Nephron (organoid): Measurements from ENCODE around the gene CARD19.
"Not testable (repeated sequence)": the region's sequence is repeated elsewhere in the genome, so short reads cannot be mapped to it uniquely, and the experiment has no call there.

Source experiments
- H3K27ac Mint-ChIP-seq, 3 experiments: 2 replicates each; pipeline ENCODE4 v1.8.0; 2020; ENCODE audit warnings: mixed read lengths in 3 of 3, mild to moderate bottlenecking in 2 of 3, moderate library complexity in 1 of 3
- H3K27me3 Mint-ChIP-seq: 2 replicates; pipeline ENCODE4 v1.8.0; 2021; ENCODE audit warnings: low read depth, mild to moderate bottlenecking, moderate library complexity, mixed read lengths
- H3K36me3 Mint-ChIP-seq: 2 replicates; pipeline ENCODE4 v1.8.0; 2020; ENCODE audit warnings: low read depth, mixed read lengths
- H3K4me1 Mint-ChIP-seq: 2 replicates; pipeline ENCODE4 v1.8.0; 2020; ENCODE audit warnings: mixed read lengths
- H3K4me3 Mint-ChIP-seq, 3 experiments: 2 replicates each; pipeline ENCODE4 v1.8.0; 2020; ENCODE audit warnings: mild to moderate bottlenecking in 3 of 3, mixed read lengths in 3 of 3, moderate library complexity in 2 of 3
- H3K9me3 Mint-ChIP-seq: 2 replicates; pipeline ENCODE4 v1.8.0; 2020; ENCODE audit warnings: mixed read lengths
- CTCF ChIP-seq, 3 experiments: fragments of 200-600 bp; sonication (generic); IDR thresholded peaks; one replicate each; pipeline ENCODE4 v1.5.0; 2021; ENCODE audit warnings: antibody characterized with exemption in 3 of 3; ENCODE audit not compliant: unreplicated experiment in 3 of 3

CARD19 gene

GRCh38 chr9:93100276-93100636 is 4.2 kb downstream of the CARD19 start:
- peaks cover 28% of the 10 kb centered on the region for H3K9me3 Mint-ChIP-seq
- peaks cover 31% of the 10 kb centered on the region for H3K36me3 Mint-ChIP-seq
- H3K27ac Mint-ChIP-seq: no peak overlapping the region
- peaks cover 16% of the 10 kb centered on the region for H3K4me1 Mint-ChIP-seq
- no peaks in the 10 kb centered on the region for H3K27me3 Mint-ChIP-seq
- H3K4me3 Mint-ChIP-seq: peak overlapping the region in 2 of 3 experiments; percentile 16 to 19
- no peak for TF ChIP-seq CTCF (IDR thresholded peaks at IDR 0.05; ENCODE audit: unreplicated experiment in 3 of 3)

GRCh38 chr9:93101086-93101485 is 5.1 kb downstream of the CARD19 start:
- H3K27ac Mint-ChIP-seq, H3K4me3 Mint-ChIP-seq, H3K27me3 Mint-ChIP-seq: not testable (repeated sequence)
- peaks cover 16% of the 10 kb centered on the region for H3K4me1 Mint-ChIP-seq
- peaks cover 39% of the 10 kb centered on the region for H3K36me3 Mint-ChIP-seq
- H3K9me3 Mint-ChIP-seq: peaks cover 34% of the 10 kb centered on the region

- Mint-ChIP-seq H3K9me3 (peaks cover 32% of the 10 kb centered on the region), H3K36me3 (peaks cover 46% of the 10 kb centered on the region), H3K4me1 (peaks cover 6% of the 10 kb centered on the region), H3K4me3 (no peak overlapping the region), H3K27ac (no peak overlapping the region), H3K27me3 (no peaks in the 10 kb centered on the region)
- no peak for TF ChIP-seq CTCF (IDR thresholded peaks at IDR 0.05; ENCODE audit: unreplicated experiment in 3 of 3)
Observed at GRCh38 chr9:93105620-93106019, 9.6 kb downstream of the CARD19 start.

- H3K4me1 Mint-ChIP-seq: peaks cover 6% of the 10 kb centered on the region
- TF ChIP-seq CTCF (IDR thresholded peaks at IDR 0.05; ENCODE audit: unreplicated experiment in 3 of 3): no peak
- H3K36me3 Mint-ChIP-seq: peaks cover 45% of the 10 kb centered on the region
- peaks cover 28% of the 10 kb centered on the region for H3K9me3 Mint-ChIP-seq
- no peak overlapping the region for H3K27ac Mint-ChIP-seq
- H3K27me3 Mint-ChIP-seq: no peaks in the 10 kb centered on the region
- H3K4me3 Mint-ChIP-seq: no peak overlapping the region
Observed at GRCh38 chr9:93107151-93107824, 11.3 kb downstream of the CARD19 start.

DNA sequence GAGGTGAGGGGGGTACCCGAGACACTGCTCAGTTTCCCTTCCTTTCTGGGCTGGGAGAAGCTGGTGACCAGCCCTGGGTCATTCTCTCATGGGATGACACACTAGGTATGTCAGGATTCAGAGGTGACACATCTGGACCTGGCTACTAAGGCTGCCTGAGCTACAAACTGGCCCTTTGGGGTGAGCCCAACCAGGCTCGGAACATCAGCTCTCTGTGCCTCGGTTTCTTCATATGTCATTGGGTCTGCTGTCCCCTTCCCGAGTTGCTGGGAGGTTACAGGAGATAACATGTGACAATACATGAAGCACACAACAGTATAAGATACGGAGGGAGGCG is 11.8 kb downstream of the CARD19 start:
- Mint-ChIP-seq H3K27ac (no peak overlapping the region), H3K4me3 (no peak overlapping the region), H3K4me1 (peaks cover 6% of the 10 kb centered on the region), H3K36me3 (peaks cover 42% of the 10 kb centered on the region), H3K27me3 (no peaks in the 10 kb centered on the region), H3K9me3 (peaks cover 25% of the 10 kb centered on the region)
- no peak for TF ChIP-seq CTCF (IDR thresholded peaks at IDR 0.05; ENCODE audit: unreplicated experiment in 3 of 3)

DNA sequence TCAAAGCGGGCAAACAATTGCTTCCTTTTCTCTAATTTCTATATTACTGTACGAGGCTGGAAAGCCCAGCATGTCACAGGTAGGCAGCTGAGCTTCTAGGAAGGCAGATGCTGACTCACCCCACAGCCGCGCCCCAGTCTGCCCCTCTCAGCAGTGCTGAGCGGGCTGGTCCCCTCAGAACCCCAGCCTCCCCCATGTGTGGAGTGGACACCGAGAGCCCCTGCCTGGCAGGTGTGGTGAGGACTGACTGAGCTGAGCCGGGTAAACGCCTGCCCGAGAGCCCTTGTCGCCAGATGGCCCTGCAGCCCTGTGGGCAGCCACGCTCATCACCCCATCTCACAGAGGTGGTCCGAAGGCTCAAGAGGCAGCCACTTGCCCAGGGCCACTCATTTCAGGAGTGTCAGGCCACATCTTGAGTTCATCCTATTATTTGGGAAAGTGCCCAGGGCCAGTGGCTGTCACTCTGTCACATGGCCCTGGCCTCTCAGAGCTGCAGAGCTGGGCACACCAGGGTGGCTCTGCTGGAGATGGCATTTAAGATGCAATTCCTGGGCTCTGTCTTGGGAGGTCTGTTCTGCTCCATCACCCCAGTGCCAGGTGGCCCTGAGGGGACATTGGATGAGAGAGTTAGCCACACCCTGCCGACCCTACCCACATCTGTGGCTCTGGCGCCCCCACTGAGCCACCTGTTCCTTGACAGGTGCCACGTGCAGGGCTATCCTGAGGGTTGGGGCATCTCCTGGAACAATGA is 12.4 kb downstream of the CARD19 start:
- Mint-ChIP-seq H3K36me3 (peaks cover 36% of the 10 kb centered on the region), H3K4me3 (no peak overlapping the region), H3K9me3 (peaks cover 20% of the 10 kb centered on the region), H3K4me1 (peaks cover 6% of the 10 kb centered on the region), H3K27me3 (no peaks in the 10 kb centered on the region), H3K27ac (no peak overlapping the region)
- no peak for TF ChIP-seq CTCF (IDR thresholded peaks at IDR 0.05; ENCODE audit: unreplicated experiment in 3 of 3)
